Endothelial cell of umbilical vein (primary cell): Measurements from ENCODE around the gene FUCA2. TPM values are rescaled to one million over a fixed set of nuclear protein-coding genes. Genes with fewer than 3 reads are reported as not detected.

ENCODE experiments used
- BruUV-seq: library from RNA; stranded (reverse); fragments of 400-500 nt; replicated peaks from 2 replicates; lab custom pipeline; 2021; lab: Mats Ljungman, UMichigan
- CTCF ChIA-PET: fragments of 300-600, 350-600 bp; sonication (Branson Sonifier 250); formaldehyde crosslinking; loops from one replicate; lab custom pipeline; 2021; ENCODE audit warnings: antibody characterized with exemption, inconsistent platforms; lab: Charles Lee
- POLR2A ChIA-PET: fragments of 300-600, 350-600 bp; sonication (Branson Sonifier 250); formaldehyde crosslinking; loops from one replicate; lab custom pipeline; 2021; ENCODE audit warnings: antibody characterized with exemption, inconsistent platforms; lab: Charles Lee
- DNase-seq: peaks from one replicate; pipeline ENCODE4 v3.0.0-alpha.2; 2011; ENCODE audit warnings: low read depth, low spot score
- FAIRE-seq: peaks from 2 replicates; lab custom pipeline; 2011; peaks lifted over from hg19 to GRCh38; lab: Jason Lieb, UNC
- H2AFZ ChIP-seq: 2 replicates; pipeline ENCODE4 v1.6.0; 2012; ENCODE audit warnings: low read depth, low read length, control low read depth, inconsistent platforms
- H3K27ac ChIP-seq: 2 replicates; pipeline ENCODE4 v1.5.1; 2011; ENCODE audit warnings: low read depth, mild to moderate bottlenecking, control low read depth, low read length, moderate library complexity; ENCODE audit not compliant: insufficient read depth
- H3K27me3 ChIP-seq, 2 experiments: 2 replicates each; pipeline versions ENCODE4 v1.6.0 to v1.6.1; 2011; ENCODE audit warnings: low read length in 2 of 2, mixed read lengths in 1 of 2; ENCODE audit not compliant: control insufficient read depth in 2 of 2, insufficient read depth in 2 of 2
- H3K36me3 ChIP-seq, 2 experiments: 2 replicates in 1 of 2; 3 replicates in 1 of 2; pipeline ENCODE4 v1.5.1; 2011; ENCODE audit warnings: low read length in 2 of 2, mild to moderate bottlenecking in 1 of 2, moderate library complexity in 1 of 2; ENCODE audit not compliant: control insufficient read depth in 2 of 2, insufficient read depth in 2 of 2; ENCODE audit errors: extremely low read depth in 1 of 2
- H3K4me1 ChIP-seq: 3 replicates; pipeline ENCODE4 v1.5.1; 2011; ENCODE audit warnings: mild to moderate bottlenecking, low read length; ENCODE audit not compliant: control insufficient read depth, insufficient read depth; ENCODE audit errors: extremely low read depth
- H3K4me2 ChIP-seq: 2 replicates; pipeline ENCODE4 v1.6.1; 2011; ENCODE audit warnings: low read length, control low read depth, mixed read lengths; ENCODE audit not compliant: insufficient read depth
- H3K4me3 ChIP-seq, 3 experiments: fragments of 200-600 bp in 1 of 3; sonication (generic), shearing (Covaris generic) in 1 of 3; replicated peaks in 1 of 3; 2 replicates each; pipeline ENCODE4 v1.5.1; 2011 to 2016; ENCODE audit warnings: control low read depth in 3 of 3, low read length in 3 of 3, mild to moderate bottlenecking in 2 of 3, inconsistent platforms in 1 of 3, low read depth in 1 of 3, moderate library complexity in 1 of 3; ENCODE audit not compliant: insufficient read depth in 1 of 3
- H3K79me2 ChIP-seq: 2 replicates; pipeline ENCODE4 v1.6.0; 2012; ENCODE audit warnings: low read length, inconsistent platforms; ENCODE audit not compliant: control insufficient read depth, insufficient read depth
- H3K9ac ChIP-seq: replicated peaks from 2 replicates; pipeline ENCODE3; 2011; ENCODE audit warnings: low read length, control low read depth; ENCODE audit not compliant: insufficient read depth; ENCODE audit errors: extremely low read depth
- H3K9me1 ChIP-seq: replicated peaks from 3 replicates; pipeline ENCODE4 v1.6.0; 2011; ENCODE audit warnings: mild to moderate bottlenecking, low read length; ENCODE audit not compliant: control insufficient read depth, insufficient read depth; ENCODE audit errors: extremely low read depth
- H3K9me3 ChIP-seq: replicated peaks from 2 replicates; pipeline ENCODE4 v1.5.1; 2012; ENCODE audit warnings: low read length, inconsistent platforms; ENCODE audit not compliant: control insufficient read depth, insufficient read depth
- H4K20me1 ChIP-seq: replicated peaks from 2 replicates; pipeline ENCODE3; 2011; ENCODE audit warnings: mild to moderate bottlenecking, low read length; ENCODE audit not compliant: control insufficient read depth, insufficient read depth; ENCODE audit errors: extremely low read depth
- CTCF ChIP-seq, 2 donors: IDR thresholded peaks; 1 replicate in 1 of 2; 2 replicates in 1 of 2; pipeline ENCODE4 v1.5.1; 2011; ENCODE audit warnings: low read length in 2 of 2, mild to moderate bottlenecking in 2 of 2, moderate library complexity in 2 of 2, control low read depth in 1 of 2, inconsistent platforms in 1 of 2, low read depth in 1 of 2; ENCODE audit not compliant: insufficient read depth in 1 of 2; ENCODE audit errors: extremely low read depth in 1 of 2
- EZH2 ChIP-seq: IDR thresholded peaks from 2 replicates; pipeline ENCODE4 v1.6.1; 2012; ENCODE audit warnings: borderline replicate concordance, low read depth, mild to moderate bottlenecking, moderate library complexity, low read length, inconsistent platforms; ENCODE audit not compliant: severe bottlenecking
- FOS ChIP-seq: IDR thresholded peaks from 2 replicates; pipeline ENCODE4 v1.6.1; 2011; ENCODE audit warnings: mild to moderate bottlenecking, low read length, moderate library complexity, borderline replicate concordance; ENCODE audit not compliant: insufficient read depth
- GATA2 ChIP-seq: IDR thresholded peaks from 2 replicates; pipeline ENCODE4 v1.7.0; 2011; ENCODE audit warnings: low read depth, mild to moderate bottlenecking, moderate library complexity, mixed read lengths, low read length; ENCODE audit not compliant: insufficient read length, insufficient read depth
- JUN ChIP-seq: IDR thresholded peaks from 2 replicates; pipeline ENCODE4 v1.6.1; 2011; ENCODE audit warnings: borderline replicate concordance, low read depth; ENCODE audit not compliant: insufficient read length, insufficient read depth
- MAX ChIP-seq: IDR thresholded peaks from 2 replicates; pipeline ENCODE4 v1.6.1; 2011; ENCODE audit not compliant: insufficient read depth, insufficient read length
- MYC ChIP-seq: IDR thresholded peaks from one replicate; pipeline ENCODE4 v1.6.1; 2011; ENCODE audit warnings: mild to moderate bottlenecking, low read depth, low read length
- POLR2A ChIP-seq: IDR thresholded peaks from 2 replicates; pipeline ENCODE4 v1.6.1; 2012; ENCODE audit warnings: low read depth, mild to moderate bottlenecking, control low read depth, low read length
- POLR2AphosphoS5 ChIP-seq: IDR thresholded peaks from 2 replicates; pipeline ENCODE4 v1.6.1; 2012; ENCODE audit warnings: low read depth, mild to moderate bottlenecking, control low read depth, low read length, moderate library complexity; ENCODE audit not compliant: insufficient read depth
- dilution Hi-C: fragments of 300-500 bp; cut with MboI; formaldehyde crosslinking; loops from one replicate; pipeline ENCODE4 v1.15.0; 2019; ENCODE audit warnings: low sequenced_read_pairs; ENCODE audit not compliant: extremely low pct_ligation_motif_present
- intact Hi-C: fragments of 100-400 bp; cut with micrococcal nuclease; formaldehyde crosslinking; loops from one replicate; pipeline ENCODE4 v1.10.0; 2022
- polyA plus RNA-seq, 4 experiments: library from polyadenylated mRNA; depleted of rRNA in 3 of 4; stranded (reverse) in 3 of 4; unstranded in 1 of 4; fragments of >200 nt; gene quantifications; 2 replicates each; pipeline versions ENCODE4 v1.2.1 to v1.2.3, GENCODE V29; 2011 to 2012; ENCODE audit warnings: missing spikeins in 1 of 4
- total RNA-seq: library from RNA; stranded (reverse); gene quantifications from 2 replicates; pipeline ENCODE4 v1.2.3, GENCODE V29; 2021

Gene FUCA2
- total and polyA plus RNA-seq, 2 donors (not counting 3 experiments of a cell fraction or from before 2014, with no cell fraction given) = 29.7 to 80.9 TPM

- intact Hi-C loops = no loop called here
- no TSS peak for BruUV-seq
- H3K9me3 ChIP-seq = no peaks in the 10 kb centered on the region
- H3K4me1 ChIP-seq = no peaks in the 10 kb centered on the region
- H3K9ac ChIP-seq = no peak overlapping the region
- no peaks in the 10 kb centered on the region for H3K36me3 ChIP-seq
- DNase-seq (no peak), FAIRE-seq (no peak)
- H4K20me1 ChIP-seq = no peaks in the 10 kb centered on the region
- no peak overlapping the region for H3K4me3 ChIP-seq
- H3K4me2 ChIP-seq = no peak overlapping the region
- H3K79me2 ChIP-seq = no peaks in the 10 kb centered on the region
- no peak overlapping the region for H2AFZ ChIP-seq
- H3K9me1 ChIP-seq = no peaks in the 10 kb centered on the region
- ChIA-PET CTCF (no interaction called here), POLR2A (no interaction called here)
- dilution Hi-C loops = no loop called here
- TF ChIP-seq POLR2AphosphoS5 (no peak), CTCF (IDR thresholded peaks at IDR 0.05; ENCODE audit: extremely low read depth in 1 of 2, insufficient read depth in 1 of 2, low read depth in 1 of 2, low read length in 2 of 2) (no peak), EZH2 (no peak), FOS (no peak), JUN (no peak), POLR2A (no peak), MAX (no peak), GATA2 (no peak), MYC (no peak)
- no peaks in the 10 kb centered on the region for H3K27me3 ChIP-seq
- no peak overlapping the region for H3K27ac ChIP-seq
These were observed 35.1 kb upstream of the FUCA2 start for GRCh38 chr6:143546599-143546998.
